Activated naive CD8-positive, alpha-beta T cell treated with anti-CD3 and anti-CD28 coated beads, Interleukin-2, amount 10 ng/mL, durations not matched to agents 7 days and 5 days (primary cell): Measurements from ENCODE around the gene ECE1. TPM values are rescaled to one million over a fixed set of nuclear protein-coding genes. Genes with fewer than 3 reads are reported as not detected.
"Not testable (repeated sequence)": the region's sequence is repeated elsewhere in the genome, so short reads cannot be mapped to it uniquely, and the experiment has no call there.

Experiments used
- ATAC-seq: fragments of 150-1000 bp; cut with Tn5 transposase; one replicate; pipeline ENCODE4 v1.10.0; 2021; ENCODE audit warnings: low read depth, moderate library complexity
- POLR2A ChIA-PET: fragments of 350-600 bp; sonication (Branson Sonifier 250); formaldehyde crosslinking; loops from one replicate; lab custom pipeline; 2021; ENCODE audit warnings: antibody characterized with exemption; lab: Charles Lee
- DNase-seq: peaks from one replicate; pipeline ENCODE4 v3.0.0; 2021
- H3K27ac Mint-ChIP-seq: one replicate; pipeline ENCODE4 v1.8.0; 2022; ENCODE audit warnings: mild to moderate bottlenecking, mixed read lengths
- H3K27me3 Mint-ChIP-seq: one replicate; pipeline ENCODE4 v1.8.0; 2022; ENCODE audit warnings: mild to moderate bottlenecking, moderate library complexity, mixed read lengths
- H3K36me3 Mint-ChIP-seq: one replicate; pipeline ENCODE4 v1.8.0; 2021; ENCODE audit warnings: mild to moderate bottlenecking, mixed read lengths
- H3K4me1 Mint-ChIP-seq: one replicate; pipeline ENCODE4 v1.8.0; 2021; ENCODE audit warnings: mixed read lengths
- H3K4me3 Mint-ChIP-seq: one replicate; pipeline ENCODE4 v1.8.0; 2022; ENCODE audit warnings: mild to moderate bottlenecking, moderate library complexity, mixed read lengths
- H3K9me3 Mint-ChIP-seq: one replicate; pipeline ENCODE4 v1.8.0; 2021; ENCODE audit warnings: mixed read lengths
- total RNA-seq, 2 experiments: library from RNA; stranded (reverse); gene quantifications; one replicate each; pipeline ENCODE4 v1.2.3, GENCODE V29; 2021

ECE1 gene
- total RNA-seq, 2 experiments from 2014 or later = 83.2 to 85.5 TPM

DNA sequence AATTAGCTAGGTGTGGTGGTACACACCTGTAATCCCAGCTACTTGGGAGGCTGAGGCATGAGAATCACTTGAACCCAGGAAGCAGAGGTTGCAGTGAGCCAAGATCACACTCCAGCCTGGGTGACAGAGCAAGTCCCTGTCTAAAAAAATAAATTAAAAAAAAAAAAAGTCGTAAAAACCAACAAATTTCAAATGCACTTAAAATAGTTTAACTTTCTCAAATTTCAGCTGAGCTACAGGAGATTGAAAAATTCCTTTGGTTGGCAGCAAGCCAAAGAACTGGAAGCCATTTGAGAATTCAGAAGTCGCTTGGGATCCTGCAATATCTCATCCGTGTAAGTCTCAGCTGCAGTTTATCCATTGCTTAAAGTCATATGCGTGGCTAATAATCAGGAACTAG is 119.4 kb downstream of the ECE1 start:
- Mint-ChIP-seq H3K36me3 (peaks cover 28% of the 10 kb centered on the region), H3K4me1 (peaks cover 25% of the 10 kb centered on the region)
- POLR2A ChIA-PET, H3K27ac Mint-ChIP-seq, DNase-seq, H3K27me3 Mint-ChIP-seq, H3K4me3 Mint-ChIP-seq, ATAC-seq, H3K9me3 Mint-ChIP-seq: not testable (repeated sequence)

DNA sequence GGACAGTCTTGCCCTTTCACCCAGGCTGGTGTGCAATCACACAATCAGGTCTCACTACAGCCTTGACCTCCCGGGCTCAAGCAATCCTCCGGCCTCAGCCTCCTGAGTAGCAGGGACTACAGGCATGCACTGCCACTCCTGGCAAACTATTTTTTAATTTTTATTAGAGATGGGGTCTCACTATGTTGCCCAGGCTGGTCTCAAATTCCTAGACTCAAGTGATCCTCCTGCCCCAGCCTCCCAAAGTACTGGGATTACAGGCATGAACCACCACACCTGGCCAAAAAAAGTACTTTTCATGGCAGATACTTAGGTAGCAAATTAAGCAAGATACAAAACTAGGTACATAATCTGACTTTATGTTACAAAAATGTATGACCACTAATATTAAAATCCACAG is 121.8 kb downstream of the ECE1 start:
- peaks cover 34% of the 10 kb centered on the region for H3K36me3 Mint-ChIP-seq
- H3K4me3 Mint-ChIP-seq = no peak overlapping the region
- POLR2A ChIA-PET = no interaction called here
- DNase-seq (no peak), ATAC-seq (no peak)
- H3K9me3 Mint-ChIP-seq = no peaks in the 10 kb centered on the region
- H3K27ac Mint-ChIP-seq = no peak overlapping the region
- no peaks in the 10 kb centered on the region for H3K27me3 Mint-ChIP-seq
- H3K4me1 Mint-ChIP-seq = peaks cover 12% of the 10 kb centered on the region

Other genes with a start within 250 kb of the ECE1 start
- gene EIF4G3, start 113.6 kb downstream of the ECE1 start, total RNA-seq = 10 to 100 TPM; 34.9 to 35.8 TPM
- 10 to 100 TPM in 1 of 2 experiments, 1 to 10 TPM in 1; 8.5 to 12.3 TPM for gene NBPF3, start 149.7 kb upstream of the ECE1 start, total RNA-seq
- not detected for gene ALPL, start 219.0 kb upstream of the ECE1 start, total RNA-seq